Mesendoderm (in vitro differentiated cells): ENCODE data around the gene ATP9A.
"Not testable (repeated sequence)": the region's sequence is repeated elsewhere in the genome, so short reads cannot be mapped to it uniquely, and the experiment has no call there.

Experiments used
- DNase-seq: peaks from one replicate; pipeline ENCODE4 v3.0.0; 2013
- H2AK5ac ChIP-seq: 2 replicates; pipeline ENCODE4 v1.6.1; 2013; ENCODE audit warnings: low read length, inconsistent platforms
- H2BK120ac ChIP-seq: 2 replicates; pipeline ENCODE4 v1.6.1; 2013; ENCODE audit warnings: low read depth, mild to moderate bottlenecking, low read length, moderate library complexity, mixed read lengths
- H2BK15ac ChIP-seq: replicated peaks from 2 replicates; pipeline ENCODE4 v1.6.1; 2013; ENCODE audit warnings: low read depth, mild to moderate bottlenecking, moderate library complexity
- H2BK5ac ChIP-seq: 2 replicates; pipeline ENCODE4 v1.6.1; 2013; ENCODE audit warnings: low read length, inconsistent platforms
- H3K18ac ChIP-seq: 2 replicates; pipeline ENCODE4 v1.6.1; 2013; ENCODE audit warnings: mild to moderate bottlenecking, low read length, mixed read lengths
- H3K23ac ChIP-seq: one replicate; pipeline ENCODE4 v1.6.1; 2013; ENCODE audit warnings: low read length
- H3K27ac ChIP-seq: 2 replicates; pipeline ENCODE4 v1.5.1; 2013; ENCODE audit warnings: low read depth, mild to moderate bottlenecking, inconsistent platforms, low read length, moderate library complexity
- H3K27me3 ChIP-seq: 2 replicates; pipeline ENCODE4 v1.6.1; 2013; ENCODE audit warnings: low read length, control low read depth, mild to moderate bottlenecking, inconsistent platforms; ENCODE audit not compliant: insufficient read depth, poor library complexity
- H3K36me3 ChIP-seq: 2 replicates; pipeline ENCODE4 v1.6.1; 2013; ENCODE audit warnings: low read length, inconsistent platforms; ENCODE audit not compliant: control insufficient read depth, insufficient read depth
- H3K4ac ChIP-seq: one replicate; pipeline ENCODE4 v1.6.1; 2013; ENCODE audit warnings: low read depth, mild to moderate bottlenecking, low read length, moderate library complexity
- H3K4me1 ChIP-seq: 2 replicates; pipeline ENCODE4 v1.6.1; 2013; ENCODE audit warnings: low read depth, low read length, inconsistent platforms; ENCODE audit not compliant: control insufficient read depth
- H3K4me2 ChIP-seq: 2 replicates; pipeline ENCODE4 v1.6.1; 2013; ENCODE audit warnings: low read length
- H3K4me3 ChIP-seq: 2 replicates; pipeline ENCODE4 v1.5.1; 2013; ENCODE audit warnings: mild to moderate bottlenecking, low read length
- H3K56ac ChIP-seq: one replicate; pipeline ENCODE4 v1.6.1; 2013; ENCODE audit warnings: low read length
- H3K79me1 ChIP-seq: 2 replicates; pipeline ENCODE4 v1.6.1; 2013; ENCODE audit warnings: low read length, inconsistent platforms
- H3K79me2 ChIP-seq: 2 replicates; pipeline ENCODE4 v1.6.1; 2013; ENCODE audit warnings: mild to moderate bottlenecking, low read length; ENCODE audit not compliant: control insufficient read depth, insufficient read depth
- H3K9ac ChIP-seq: 2 replicates; pipeline ENCODE4 v1.6.1; 2013; ENCODE audit warnings: low read length, inconsistent platforms
- H4K5ac ChIP-seq: one replicate; pipeline ENCODE4 v1.6.1; 2013; ENCODE audit warnings: low read length
- H4K8ac ChIP-seq: one replicate; pipeline ENCODE4 v1.6.1; 2013; ENCODE audit warnings: low read depth, mild to moderate bottlenecking, control low read depth, low read length, moderate library complexity
- WGBS: extraction: QIAGEN DNeasy Blood & Tissue Kit; methylation state at CpG from one replicate; pipeline ENCODE4 v1.1.7; 2013; ENCODE audit warnings: low lambda C conversion rate, missing lambda C conversion rate; ENCODE audit not compliant: insufficient coverage; ENCODE audit errors: extremely low coverage; 5-methylcytosine and 5-hydroxymethylcytosine counted together

Gene ATP9A

DNA sequence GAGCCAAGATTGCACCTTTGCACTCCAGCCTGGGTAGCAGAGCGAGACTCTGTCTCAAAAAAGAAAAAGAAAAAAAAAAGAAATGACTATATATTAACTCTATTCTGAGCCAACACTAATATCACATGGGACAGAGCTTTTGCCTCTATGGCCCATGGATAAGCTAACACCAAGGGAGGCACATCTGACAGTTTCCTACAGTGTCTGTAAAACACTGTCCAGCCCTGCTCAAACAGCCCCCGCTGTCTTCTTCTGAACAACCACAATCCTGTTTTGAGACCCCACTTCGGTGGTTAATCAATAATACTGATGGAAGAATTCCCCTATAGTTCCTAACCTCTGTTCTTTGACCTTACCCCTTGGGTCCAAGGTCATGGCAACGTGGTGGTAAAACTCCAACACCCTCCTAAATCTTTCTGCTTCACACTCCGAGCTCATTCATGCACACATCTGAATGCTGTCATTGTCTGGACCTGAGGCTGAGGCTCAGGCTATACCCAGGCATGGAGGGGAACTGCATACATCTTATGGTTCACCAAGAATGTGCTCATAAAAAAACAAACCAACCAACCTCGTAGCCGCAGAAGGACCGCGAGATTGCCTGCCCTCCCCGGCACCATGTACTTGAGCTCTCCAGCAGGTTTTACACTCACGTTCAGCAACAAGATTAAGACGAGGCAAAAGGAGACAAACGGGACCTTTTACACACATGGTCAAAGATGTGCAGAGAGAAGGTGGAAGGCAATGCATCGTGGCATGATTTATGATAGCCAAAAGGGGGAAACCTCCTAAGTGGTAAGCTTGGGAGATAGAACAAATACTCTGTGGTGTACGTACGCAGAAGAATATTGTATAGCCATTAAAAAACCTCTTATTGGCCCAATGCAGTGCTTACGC is 120.3 kb downstream of the ATP9A start:
- Histone ChIP-seq H3K36me3 (no peaks in the 10 kb centered on the region), H3K56ac (no peak overlapping the region), H3K4me1 (no peaks in the 10 kb centered on the region)

DNA sequence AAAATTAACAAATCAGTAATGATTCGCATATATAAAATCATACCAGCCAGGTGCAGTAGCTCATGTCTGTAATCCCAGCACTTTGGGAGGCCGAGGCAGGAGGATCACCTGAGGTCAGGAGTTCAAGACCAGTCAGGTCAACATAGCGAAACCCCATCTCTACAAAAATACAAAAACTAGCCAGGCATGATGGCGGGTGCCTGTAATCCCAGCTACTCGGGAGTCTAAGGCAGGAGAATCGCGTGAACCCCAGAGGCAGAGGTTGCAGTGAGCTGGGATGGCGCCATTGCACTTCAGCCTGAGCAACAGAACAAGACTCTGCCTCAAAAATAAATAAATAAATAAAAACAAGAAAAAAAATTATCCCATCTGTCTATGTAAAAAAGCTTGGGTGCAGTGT is 124.4 kb downstream of the ATP9A start:
- not testable (repeated sequence) for H3K36me3 ChIP-seq, H3K4me3 ChIP-seq, H4K5ac ChIP-seq, H3K79me2 ChIP-seq, H3K4me1 ChIP-seq, H2AK5ac ChIP-seq, H2BK120ac ChIP-seq, H4K8ac ChIP-seq, H3K23ac ChIP-seq, H3K79me1 ChIP-seq, H3K9ac ChIP-seq, H3K27ac ChIP-seq, H2BK15ac ChIP-seq, H2BK5ac ChIP-seq, H3K27me3 ChIP-seq, DNase-seq, H3K18ac ChIP-seq, H3K56ac ChIP-seq, H3K4me2 ChIP-seq, H3K4ac ChIP-seq
- WGBS: no CpG with 5 or more reads among the region's 8 CpGs

More for the DNA sequence above, 120.3 kb downstream of the ATP9A start:
- H3K18ac ChIP-seq: no peak overlapping the region
- no peaks in the 10 kb centered on the region for H3K79me2 ChIP-seq
- no peak overlapping the region for H4K8ac ChIP-seq
- H3K4me3 ChIP-seq: no peak overlapping the region
- H3K27ac ChIP-seq: no peak overlapping the region
- H3K4ac ChIP-seq: no peak overlapping the region
- no peak overlapping the region for H4K5ac ChIP-seq
- H3K23ac ChIP-seq: no peak overlapping the region
- H3K79me1 ChIP-seq: no peaks in the 10 kb centered on the region
- no peak overlapping the region for H2BK5ac ChIP-seq
- no peak for DNase-seq
- H3K9ac ChIP-seq: no peak overlapping the region
- no CpG with 5 or more reads among the region's 17 CpGs for WGBS
- H2BK120ac ChIP-seq: no peak overlapping the region
- H3K27me3 ChIP-seq: no peaks in the 10 kb centered on the region
- H3K4me2 ChIP-seq: no peak overlapping the region
- H2BK15ac ChIP-seq: no peak overlapping the region
- H2AK5ac ChIP-seq: no peak overlapping the region

DNA sequence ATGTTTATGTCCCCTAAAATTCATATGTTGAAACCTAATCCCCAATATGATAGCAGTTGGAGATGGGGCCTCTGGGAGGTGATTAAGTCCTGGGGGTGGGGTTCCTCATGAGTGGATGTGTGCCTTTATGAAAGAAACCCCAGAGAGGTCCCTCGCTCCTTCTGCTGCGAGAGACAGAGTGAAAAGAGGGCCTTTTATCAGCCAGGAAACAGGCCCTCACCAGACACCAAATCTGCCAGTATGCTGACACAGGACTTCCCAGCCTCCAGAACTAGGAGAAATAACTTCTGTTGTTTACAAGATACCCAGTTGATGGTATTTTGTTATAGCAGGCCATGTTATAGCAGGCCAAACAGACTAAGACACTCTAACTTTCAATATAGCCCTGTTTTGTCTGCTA is 124.8 kb downstream of the ATP9A start:
- Histone ChIP-seq H3K36me3 (no peaks in the 10 kb centered on the region), H3K4me2 (no peak overlapping the region), H3K4ac (no peak overlapping the region), H3K23ac (no peak overlapping the region), H4K5ac (no peak overlapping the region), H3K56ac (no peak overlapping the region), H2BK120ac (no peak overlapping the region), H2BK15ac (no peak overlapping the region), H2BK5ac (no peak overlapping the region), H3K18ac (no peak overlapping the region), H3K9ac (no peak overlapping the region), H3K27ac (no peak overlapping the region), H3K27me3 (no peaks in the 10 kb centered on the region), H3K79me2 (no peaks in the 10 kb centered on the region), H3K4me3 (no peak overlapping the region), H3K4me1 (no peaks in the 10 kb centered on the region), H2AK5ac (no peak overlapping the region), H4K8ac (no peak overlapping the region), H3K79me1 (no peaks in the 10 kb centered on the region)
- no peak for DNase-seq
- WGBS: no CpG with 5 or more reads among the region's 2 CpGs

DNA sequence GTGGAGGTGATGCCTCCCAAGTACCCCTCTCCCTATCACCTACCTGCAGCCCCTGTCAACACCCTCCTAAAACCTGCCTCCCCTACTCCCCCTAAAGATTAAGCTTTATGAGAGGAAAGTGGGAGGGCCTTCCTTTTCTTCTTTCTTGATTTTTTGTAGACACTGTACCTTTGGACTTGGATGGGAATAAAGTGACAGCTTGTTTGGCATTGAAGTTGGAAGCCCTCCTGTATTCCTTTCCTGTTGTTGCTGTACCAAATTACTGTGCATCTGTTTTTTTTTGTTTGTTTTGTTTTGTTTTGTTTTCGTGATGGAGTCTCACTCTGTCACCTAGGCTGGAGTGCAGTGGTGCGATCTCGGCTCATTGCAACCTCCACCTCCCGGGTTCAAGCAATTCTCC is 126.3 kb downstream of the ATP9A start:
- Histone ChIP-seq H3K4me2 (no peak overlapping the region), H3K4ac (no peak overlapping the region), H3K79me1 (no peaks in the 10 kb centered on the region), H3K36me3 (no peaks in the 10 kb centered on the region), H3K4me1 (no peaks in the 10 kb centered on the region), H3K9ac (no peak overlapping the region), H3K18ac (no peak overlapping the region), H2BK120ac (no peak overlapping the region), H2AK5ac (no peak overlapping the region), H3K27me3 (no peaks in the 10 kb centered on the region), H4K5ac (no peak overlapping the region), H3K4me3 (no peak overlapping the region), H4K8ac (no peak overlapping the region), H2BK5ac (no peak overlapping the region), H3K79me2 (no peaks in the 10 kb centered on the region), H3K27ac (no peak overlapping the region), H3K56ac (no peak overlapping the region), H2BK15ac (no peak overlapping the region), H3K23ac (no peak overlapping the region)
- DNase-seq: no peak
- WGBS: no CpG with 5 or more reads among the region's 4 CpGs

DNA sequence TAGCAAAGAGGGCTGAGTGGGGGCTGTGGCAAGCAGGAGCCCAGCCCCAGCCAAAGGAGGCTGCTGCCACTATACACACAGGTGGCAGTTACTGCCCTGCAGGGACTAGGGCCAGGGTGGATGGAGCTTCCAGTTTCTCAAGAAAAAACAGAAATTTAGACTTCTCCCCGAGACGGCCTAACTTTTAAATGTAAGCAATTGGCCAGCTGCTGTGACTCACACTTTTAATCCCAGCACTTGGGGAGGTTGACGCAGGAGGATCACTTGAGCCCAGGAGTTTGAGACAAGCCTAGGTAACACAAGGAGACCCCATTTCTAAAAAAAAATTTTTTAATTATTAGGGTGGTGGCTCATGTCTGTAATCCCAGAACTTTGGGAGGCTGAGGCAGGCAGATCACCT is 127.4 kb downstream of the ATP9A start:
- no peaks in the 10 kb centered on the region for H3K27me3 ChIP-seq
- H3K4me1 ChIP-seq: no peaks in the 10 kb centered on the region
- no peaks in the 10 kb centered on the region for H3K36me3 ChIP-seq
- H3K4me3 ChIP-seq: no peak overlapping the region
- WGBS: no CpG with 5 or more reads among the region's 3 CpGs
- no peak overlapping the region for H2BK15ac ChIP-seq
- no peak overlapping the region for H3K9ac ChIP-seq
- no peak overlapping the region for H2BK5ac ChIP-seq
- no peaks in the 10 kb centered on the region for H3K79me2 ChIP-seq
- H3K23ac ChIP-seq: no peak overlapping the region
- H3K27ac ChIP-seq: no peak overlapping the region
- no peak overlapping the region for H3K18ac ChIP-seq
- no peak overlapping the region for H3K4ac ChIP-seq
- H3K79me1 ChIP-seq: no peaks in the 10 kb centered on the region
- no peak overlapping the region for H4K5ac ChIP-seq
- H2AK5ac ChIP-seq: no peak overlapping the region
- no peak overlapping the region for H3K4me2 ChIP-seq
- no peak overlapping the region for H2BK120ac ChIP-seq
- H3K56ac ChIP-seq: no peak overlapping the region
- H4K8ac ChIP-seq: no peak overlapping the region
- no peak for DNase-seq
